ENCODE data around the gene GALNT16. TPM values are rescaled to one million over a fixed set of nuclear protein-coding genes. Genes with fewer than 3 reads are reported as not detected.

Gene GALNT16
- total RNA-seq, 1 donor from 2014 or later = 94.9 TPM

DNA sequence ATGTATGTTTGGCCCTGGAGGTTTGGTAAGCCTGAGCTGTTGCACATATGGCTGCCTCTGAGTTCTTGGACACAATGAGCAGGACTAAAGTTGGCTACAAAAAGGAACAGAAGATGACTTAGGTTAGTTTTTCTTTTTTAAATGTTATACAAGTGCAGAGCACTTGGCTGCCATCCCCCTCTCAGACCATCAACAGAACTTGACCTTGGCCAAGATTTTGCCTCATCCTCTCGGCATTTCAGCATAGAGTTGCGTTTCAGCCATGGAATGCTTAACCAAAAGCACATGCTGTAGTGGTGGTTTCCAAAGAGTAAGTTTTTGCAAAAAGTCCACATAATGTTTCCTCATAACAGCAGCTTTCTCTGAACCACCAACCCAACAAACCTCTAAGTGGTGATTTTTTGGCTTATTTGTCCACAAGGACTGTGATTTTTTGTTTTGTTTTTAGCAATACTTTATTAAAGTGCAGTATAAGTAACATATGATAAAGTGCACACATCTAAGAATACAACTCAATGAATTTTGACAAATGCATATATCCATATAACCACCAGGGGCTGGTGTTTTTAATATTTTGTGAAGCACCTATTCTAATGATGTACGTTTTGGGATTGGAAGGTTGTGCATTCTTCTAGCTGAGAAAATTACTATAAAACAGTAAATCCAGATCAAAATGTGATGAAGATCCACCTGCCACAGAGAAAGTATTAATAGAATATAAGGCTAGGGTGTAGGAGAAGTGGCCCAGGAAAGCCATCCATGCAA, 12.1 kb upstream of the GALNT16 start:
- DNase-seq (ENCODE audit: missing footprints) (no peak), ATAC-seq (peak; percentile 68)
- intact Hi-C loops (cut with DNase I) = no loop called here

DNA sequence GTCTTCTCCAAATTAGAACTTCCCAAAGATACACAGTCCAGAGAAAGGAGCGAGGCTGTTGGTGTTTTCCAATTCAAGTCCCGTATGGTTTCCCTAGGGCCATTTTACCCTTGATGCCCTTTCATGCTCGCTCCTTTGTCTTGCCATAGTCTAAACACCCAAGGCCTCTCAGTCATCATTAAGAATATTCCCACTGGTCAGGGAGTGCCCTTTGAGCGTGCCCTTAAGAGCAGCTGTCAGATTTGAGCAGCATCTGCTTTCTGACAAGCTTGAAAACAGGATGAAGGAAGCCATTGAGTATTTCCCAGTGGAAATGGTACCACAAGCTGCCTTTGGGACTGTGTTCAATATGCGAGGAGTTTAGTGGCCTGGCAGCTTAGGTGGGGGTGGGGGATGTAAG, 10.4 kb upstream of the GALNT16 start:
- DNase-seq (ENCODE audit: missing footprints) (no peak), ATAC-seq (no peak)
- intact Hi-C loops (cut with DNase I) = no loop called here

- intact Hi-C loops (cut with DNase I) = no loop called here
- no peak for ATAC-seq
- DNase-seq (ENCODE audit: missing footprints) = no peak
Measured at GRCh38 chr14:69252851-69253250, 7.1 kb upstream of the GALNT16 start.

DNA sequence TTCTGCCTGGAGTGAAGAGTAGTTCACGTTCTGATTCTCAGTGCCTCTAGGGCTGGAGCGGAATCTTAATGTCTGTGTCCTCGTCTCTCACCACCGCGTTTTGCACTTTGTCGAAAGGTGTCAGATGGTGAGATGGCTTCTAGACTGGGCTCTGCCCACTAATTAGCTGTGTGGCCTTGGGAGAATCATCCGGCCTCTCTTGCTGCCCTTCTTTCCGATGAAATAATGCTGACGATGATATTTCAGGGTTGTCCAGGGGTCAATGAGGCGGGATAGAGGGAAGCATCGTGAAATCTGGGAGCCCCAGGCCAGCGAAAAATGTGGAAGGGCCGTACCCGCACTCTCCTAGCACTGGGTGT, 811 bp upstream of the GALNT16 start:
- no peak for ATAC-seq
- DNase-seq (ENCODE audit: missing footprints) = no peak
- intact Hi-C loops (cut with DNase I) = loop anchor here (5.0 kb wide), 1 partner anchor 83 kb away; no protein-coding TSS in a partner anchor

GRCh38 chr14:69260190-69260860, 367 bp downstream of the GALNT16 start:
- intact Hi-C loops (cut with DNase I) = no loop called here
- ATAC-seq (no peak), DNase-seq (ENCODE audit: missing footprints) (peak; percentile 81)

GRCh38 chr14:69260861-69261564, 1.1 kb downstream of the GALNT16 start:
- intact Hi-C loops (cut with DNase I) = loop anchor here (1.0 kb wide), 2 partner anchors 27 to 56 kb away; no protein-coding TSS in a partner anchor
- ATAC-seq = peak; percentile 64
- no peak for DNase-seq (ENCODE audit: missing footprints)

DNA sequence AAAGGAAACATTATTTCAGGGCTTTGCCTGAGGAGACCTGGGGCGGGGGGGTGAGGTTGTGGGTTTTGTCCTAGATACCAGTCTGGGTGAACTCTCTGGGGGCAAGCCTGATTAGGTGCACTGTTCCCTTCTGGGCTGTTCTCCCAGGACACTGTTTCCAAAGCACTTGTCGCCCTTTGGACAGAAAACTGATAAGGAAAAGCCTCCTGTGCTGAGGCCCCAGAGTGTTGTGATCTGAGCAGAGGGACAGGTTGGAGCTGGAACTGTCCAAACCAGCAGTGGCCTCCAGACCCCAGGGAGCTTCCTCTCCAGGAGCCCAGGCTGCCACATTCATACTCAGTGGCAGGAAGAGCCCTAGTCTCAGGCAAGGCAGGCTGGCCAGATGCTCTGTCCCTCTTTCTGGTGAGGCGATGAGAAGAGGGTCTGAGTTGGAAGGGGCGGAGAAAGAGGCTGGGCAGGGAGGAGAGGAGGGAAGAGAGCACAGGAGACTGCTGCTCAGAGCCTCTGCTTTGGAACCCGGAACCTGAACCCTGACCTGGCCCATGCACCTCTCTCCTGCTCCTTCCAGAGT, 1.9 kb downstream of the GALNT16 start:
- intact Hi-C loops (cut with DNase I) = loop anchor here (1.0 kb wide), 2 partner anchors 26 to 55 kb away; no protein-coding TSS in a partner anchor

GRCh38 chr14:69262516-69262915, 2.6 kb downstream of the GALNT16 start:
- intact Hi-C loops (cut with DNase I) = no loop called here
- ATAC-seq = no peak
- DNase-seq (ENCODE audit: missing footprints) = no peak

More for the DNA sequence above, 1.9 kb downstream of the GALNT16 start:
- ATAC-seq = peak; percentile 58
- peak; percentile 72 for DNase-seq (ENCODE audit: missing footprints)

DNA sequence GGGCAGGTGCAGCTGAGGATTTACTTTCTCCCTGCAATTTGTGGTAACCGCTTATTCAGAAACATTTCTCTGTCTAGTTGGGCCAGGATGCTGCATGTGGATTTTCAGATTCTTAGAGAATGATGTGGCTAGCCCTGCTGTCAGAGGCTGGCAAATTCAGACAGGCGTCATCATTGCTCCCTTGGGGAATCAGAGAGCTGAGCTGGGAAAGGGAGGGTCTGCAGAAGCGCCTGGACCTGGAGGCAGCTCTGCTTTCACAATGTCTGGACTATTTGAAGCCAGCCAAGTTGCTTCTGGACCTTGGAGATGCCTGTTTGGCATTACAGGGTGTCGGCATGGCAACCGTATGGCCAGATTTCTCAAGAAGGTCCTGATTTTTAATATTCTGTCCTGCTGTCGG, 3.4 kb downstream of the GALNT16 start:
- DNase-seq (ENCODE audit: missing footprints) (no peak), ATAC-seq (peak; percentile 57)
- intact Hi-C loops (cut with DNase I) = no loop called here

- no peak for DNase-seq (ENCODE audit: missing footprints)
- intact Hi-C loops (cut with DNase I) = no loop called here
- ATAC-seq = no peak
Measured at GRCh38 chr14:69263771-69264170, 3.8 kb downstream of the GALNT16 start.

GRCh38 chr14:69266572-69267345, 6.8 kb downstream of the GALNT16 start:
- ATAC-seq (no peak), DNase-seq (ENCODE audit: missing footprints) (no peak)
- intact Hi-C loops (cut with DNase I) = no loop called here

GRCh38 chr14:69267492-69267891, 7.5 kb downstream of the GALNT16 start:
- no peak for DNase-seq (ENCODE audit: missing footprints)
- ATAC-seq = no peak
- intact Hi-C loops (cut with DNase I) = no loop called here

DNA sequence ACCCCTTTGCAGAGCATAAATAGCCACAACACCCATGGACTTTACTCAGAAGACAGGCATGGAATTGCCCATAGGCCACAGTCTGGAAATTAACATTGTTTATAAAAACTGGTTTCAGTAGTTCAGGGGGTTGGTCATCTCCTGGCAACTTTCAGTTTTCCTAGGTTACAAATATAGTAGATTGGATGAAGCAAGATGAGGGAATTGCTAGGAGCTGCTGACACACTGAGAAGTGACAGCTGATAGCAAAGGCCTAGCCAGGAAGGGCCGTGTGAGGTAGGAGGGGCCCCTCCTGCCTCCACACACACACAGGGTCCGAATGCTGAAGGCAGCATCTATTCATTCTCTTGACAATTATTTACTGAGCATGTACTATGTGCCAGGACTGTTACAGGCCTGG, 8.3 kb downstream of the GALNT16 start:
- intact Hi-C loops (cut with DNase I) = no loop called here
- DNase-seq (ENCODE audit: missing footprints) = no peak
- peak; percentile 53 for ATAC-seq

- ATAC-seq (no peak), DNase-seq (ENCODE audit: missing footprints) (no peak)
- intact Hi-C loops (cut with DNase I) = no loop called here
Measured at GRCh38 chr14:69268763-69269162, 8.8 kb downstream of the GALNT16 start.

GRCh38 chr14:69269381-69269780, 9.4 kb downstream of the GALNT16 start:
- intact Hi-C loops (cut with DNase I) = no loop called here
- DNase-seq (ENCODE audit: missing footprints) = no peak
- ATAC-seq = no peak

GRCh38 chr14:69270097-69270496, 10.1 kb downstream of the GALNT16 start:
- no peak for DNase-seq (ENCODE audit: missing footprints)
- intact Hi-C loops (cut with DNase I) = no loop called here
- ATAC-seq = no peak

DNA sequence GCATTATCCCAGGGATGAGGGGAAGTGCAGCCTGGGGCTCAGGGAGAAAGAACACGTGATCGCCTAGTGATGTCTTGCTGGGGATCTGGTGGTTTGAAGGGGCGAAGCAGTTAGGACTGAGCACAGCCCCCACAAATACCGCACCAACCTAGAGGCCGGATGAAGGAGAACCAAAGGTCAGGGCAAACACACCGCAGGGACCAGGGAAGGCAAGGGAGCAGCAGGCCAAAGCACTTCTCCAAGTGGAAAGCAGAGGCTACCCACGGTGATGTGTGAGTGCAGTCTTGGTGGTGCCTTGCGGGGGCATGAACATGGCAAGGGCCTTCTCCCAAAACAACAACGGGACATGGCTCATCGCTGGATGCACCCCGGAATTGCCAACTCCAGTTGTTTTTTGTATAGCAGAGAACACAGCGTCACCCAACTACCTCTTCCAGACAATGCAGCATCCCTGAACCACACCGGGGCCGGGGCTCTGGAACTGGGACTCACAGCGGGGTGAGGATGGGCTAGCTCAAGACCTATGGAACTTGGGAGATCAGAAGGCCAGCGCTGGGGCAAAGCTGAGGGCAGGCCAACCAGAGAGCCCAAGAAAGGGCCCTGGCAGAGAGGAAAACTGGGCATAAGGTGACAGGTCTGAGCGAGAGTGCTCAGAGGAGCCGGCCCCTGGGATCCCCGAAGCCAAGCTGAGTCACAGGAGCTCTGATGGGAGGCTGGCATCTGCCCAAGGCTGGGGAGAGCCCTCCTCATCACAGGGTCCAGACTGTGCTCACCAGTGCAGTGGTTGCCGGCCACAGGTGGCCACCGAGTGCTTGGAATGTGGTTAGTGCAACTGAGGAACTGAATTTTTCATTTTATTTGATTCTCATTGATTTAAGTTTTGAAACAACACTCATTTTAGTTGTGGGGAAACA, 11.1 kb downstream of the GALNT16 start:
- no peak for DNase-seq (ENCODE audit: missing footprints)
- ATAC-seq = peak; percentile 18
- intact Hi-C loops (cut with DNase I) = no loop called here

DNA sequence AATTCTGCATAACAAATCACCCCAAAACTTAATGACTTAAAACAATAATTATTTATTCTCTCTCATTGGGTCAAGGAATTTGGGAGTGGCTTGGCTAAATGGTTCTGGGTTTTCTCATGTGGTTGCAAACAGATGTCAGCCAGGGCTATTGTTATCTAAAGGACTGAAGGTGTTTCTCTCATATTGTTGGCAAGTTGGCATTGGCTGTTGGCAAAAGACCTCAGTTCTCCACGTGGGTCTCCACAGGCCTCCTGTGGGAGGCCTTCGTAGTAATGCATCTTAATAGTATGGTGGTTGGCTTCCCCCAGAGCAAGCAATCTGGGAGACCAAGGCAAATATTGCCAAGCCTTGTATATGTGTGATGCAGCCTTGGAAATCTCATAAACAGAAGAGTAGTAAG, 14.4 kb downstream of the GALNT16 start:
- ATAC-seq = peak; percentile 72
- intact Hi-C loops (cut with DNase I) = no loop called here
- no peak for DNase-seq (ENCODE audit: missing footprints)

Measured in Right ventricle myocardium inferior (tissue), 1 donor.